ENCODE results near the gene ATXN1. TPM values are rescaled to one million over a fixed set of nuclear protein-coding genes. Genes with fewer than 3 reads are reported as not detected.

Gene ATXN1
- total RNA-seq, 1 experiment from 2014 or later = 27.0 TPM

DNA sequence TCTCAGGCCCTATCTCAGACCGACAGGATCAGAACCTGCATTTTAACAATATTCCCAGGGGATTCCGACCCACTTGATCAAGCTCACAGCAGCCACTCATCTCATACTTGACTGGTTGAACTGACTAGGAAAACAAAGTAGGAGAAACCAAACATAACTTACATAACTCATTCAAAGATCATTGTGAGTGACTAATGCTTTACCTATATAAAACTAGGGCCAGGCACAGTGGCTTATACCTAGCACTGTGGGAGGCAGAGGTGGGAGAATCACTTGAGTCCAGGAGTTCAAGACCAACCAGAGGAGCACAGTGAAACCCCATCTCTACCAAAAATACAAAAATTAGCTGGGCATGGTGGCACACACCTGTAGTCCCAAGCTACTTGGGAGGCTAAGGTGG, 251.0 kb downstream of the ATXN1 start:
- CTCF ChIA-PET = interaction anchor here (0.6 kb wide), 1 partner anchor 106 kb away, joined by 4 read pairs; no protein-coding TSS in a partner anchor

DNA sequence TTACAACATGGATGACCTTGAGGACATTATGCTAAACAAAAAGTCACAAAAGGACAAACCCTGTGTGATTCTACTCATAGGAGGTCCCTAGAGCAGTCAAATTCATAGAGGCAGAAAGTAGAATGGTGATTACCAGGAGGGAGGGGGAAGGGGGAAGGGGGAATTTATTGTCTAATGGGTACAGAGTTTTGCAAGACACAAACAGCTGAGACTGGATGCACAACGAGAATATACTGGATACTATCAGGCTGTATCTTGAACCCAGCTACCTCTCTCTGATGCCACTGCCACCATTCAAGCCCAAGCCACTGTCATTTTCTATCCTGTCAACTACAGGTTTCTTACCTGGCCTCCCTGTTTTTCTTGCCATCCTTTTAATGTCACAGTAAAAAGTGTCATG, 252.3 kb downstream of the ATXN1 start:
- H3K4me3 ChIP-seq (ENCODE audit: low read length) = no peak overlapping the region
- no peaks in the 10 kb centered on the region for H3K9me2 ChIP-seq (replicated peaks; ENCODE audit: low read length)
- H3F3A ChIP-seq (ENCODE audit: low read length, unreplicated experiment) = no peaks in the 10 kb centered on the region
- H3K79me2 ChIP-seq (ENCODE audit: low read length) = no peaks in the 10 kb centered on the region
- no peak overlapping the region for H3K4me2 ChIP-seq (ENCODE audit: low read length)
- BruUV-seq (replicated peaks) = no TSS peak
- no peaks in the 10 kb centered on the region for H4K20me1 ChIP-seq (ENCODE audit: low read length)
- H3K9me3 ChIP-seq (ENCODE audit: low read length) = no peaks in the 10 kb centered on the region
- POLR2A ChIA-PET (ENCODE audit: unreplicated experiment) = no interaction called here
- H3K27me3 ChIP-seq (ENCODE audit: low read length) = no peaks in the 10 kb centered on the region
- ATAC-seq (no peak), DNase-seq (no peak)
- peaks cover 13% of the 10 kb centered on the region for H3K4me1 ChIP-seq (ENCODE audit: insufficient read depth, low read length)
- no peak overlapping the region for H2AFZ ChIP-seq (ENCODE audit: low read length)
- intact Hi-C loops (cut with micrococcal nuclease) = no loop called here
- no peak overlapping the region for H3K9ac ChIP-seq (ENCODE audit: low read length)
- TF ChIP-seq EZH2phosphoT487 (IDR thresholded peaks at IDR 0.05; ENCODE audit: borderline replicate concordance, low read length) (no peak), EZH2 (IDR thresholded peaks at IDR 0.05; ENCODE audit: low read length, unreplicated experiment) (no peak)
- TF ChIP-seq, protein P1, sequence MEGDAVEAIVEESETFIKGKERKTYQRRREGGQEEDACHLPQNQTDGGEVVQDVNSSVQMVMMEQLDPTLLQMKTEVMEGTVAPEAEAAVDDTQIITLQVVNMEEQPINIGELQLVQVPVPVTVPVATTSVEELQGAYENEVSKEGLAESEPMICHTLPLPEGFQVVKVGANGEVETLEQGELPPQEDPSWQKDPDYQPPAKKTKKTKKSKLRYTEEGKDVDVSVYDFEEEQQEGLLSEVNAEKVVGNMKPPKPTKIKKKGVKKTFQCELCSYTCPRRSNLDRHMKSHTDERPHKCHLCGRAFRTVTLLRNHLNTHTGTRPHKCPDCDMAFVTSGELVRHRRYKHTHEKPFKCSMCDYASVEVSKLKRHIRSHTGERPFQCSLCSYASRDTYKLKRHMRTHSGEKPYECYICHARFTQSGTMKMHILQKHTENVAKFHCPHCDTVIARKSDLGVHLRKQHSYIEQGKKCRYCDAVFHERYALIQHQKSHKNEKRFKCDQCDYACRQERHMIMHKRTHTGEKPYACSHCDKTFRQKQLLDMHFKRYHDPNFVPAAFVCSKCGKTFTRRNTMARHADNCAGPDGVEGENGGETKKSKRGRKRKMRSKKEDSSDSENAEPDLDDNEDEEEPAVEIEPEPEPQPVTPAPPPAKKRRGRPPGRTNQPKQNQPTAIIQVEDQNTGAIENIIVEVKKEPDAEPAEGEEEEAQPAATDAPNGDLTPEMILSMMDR (conservative IDR thresholded peaks at IDR 0.05; ENCODE audit: low read depth, low read length) = no peak
- H3K27ac ChIP-seq (ENCODE audit: low read length) = no peak overlapping the region
- H3K36me3 ChIP-seq (ENCODE audit: low read depth, low read length) = no peaks in the 10 kb centered on the region
- CTCF ChIA-PET = no interaction called here

More for the DNA sequence above, 251.0 kb downstream of the ATXN1 start:
- POLR2A ChIA-PET (ENCODE audit: unreplicated experiment) = no interaction called here
- no peaks in the 10 kb centered on the region for H3K9me3 ChIP-seq (ENCODE audit: low read length)
- H3K4me3 ChIP-seq (ENCODE audit: low read length) = no peak overlapping the region
- no peaks in the 10 kb centered on the region for H4K20me1 ChIP-seq (ENCODE audit: low read length)
- H3K4me1 ChIP-seq (ENCODE audit: insufficient read depth, low read length) = peaks cover 13% of the 10 kb centered on the region
- no peaks in the 10 kb centered on the region for H3F3A ChIP-seq (ENCODE audit: low read length, unreplicated experiment)
- H3K9me2 ChIP-seq (replicated peaks; ENCODE audit: low read length) = no peaks in the 10 kb centered on the region
- intact Hi-C loops (cut with micrococcal nuclease) = loop anchor here (5.0 kb wide), 1 partner anchor 202 kb away; no protein-coding TSS in a partner anchor
- BruUV-seq (replicated peaks) = no TSS peak
- no peak overlapping the region for H3K9ac ChIP-seq (ENCODE audit: low read length)
- ATAC-seq (no peak), DNase-seq (peak; percentile 22)
- no peaks in the 10 kb centered on the region for H3K36me3 ChIP-seq (ENCODE audit: low read depth, low read length)
- no peaks in the 10 kb centered on the region for H3K79me2 ChIP-seq (ENCODE audit: low read length)
- no peak overlapping the region for H3K4me2 ChIP-seq (ENCODE audit: low read length)
- H3K27me3 ChIP-seq (ENCODE audit: low read length) = no peaks in the 10 kb centered on the region
- H3K27ac ChIP-seq (ENCODE audit: low read length) = no peak overlapping the region
- H2AFZ ChIP-seq (ENCODE audit: low read length) = no peak overlapping the region
- no peak for TF ChIP-seq EZH2 (IDR thresholded peaks at IDR 0.05; ENCODE audit: low read length, unreplicated experiment)
- no peak for TF ChIP-seq EZH2phosphoT487 (IDR thresholded peaks at IDR 0.05; ENCODE audit: borderline replicate concordance, low read length)
- TF ChIP-seq, protein P1 (conservative IDR thresholded peaks at IDR 0.05; ENCODE audit: low read depth, low read length) = no peak

DNA sequence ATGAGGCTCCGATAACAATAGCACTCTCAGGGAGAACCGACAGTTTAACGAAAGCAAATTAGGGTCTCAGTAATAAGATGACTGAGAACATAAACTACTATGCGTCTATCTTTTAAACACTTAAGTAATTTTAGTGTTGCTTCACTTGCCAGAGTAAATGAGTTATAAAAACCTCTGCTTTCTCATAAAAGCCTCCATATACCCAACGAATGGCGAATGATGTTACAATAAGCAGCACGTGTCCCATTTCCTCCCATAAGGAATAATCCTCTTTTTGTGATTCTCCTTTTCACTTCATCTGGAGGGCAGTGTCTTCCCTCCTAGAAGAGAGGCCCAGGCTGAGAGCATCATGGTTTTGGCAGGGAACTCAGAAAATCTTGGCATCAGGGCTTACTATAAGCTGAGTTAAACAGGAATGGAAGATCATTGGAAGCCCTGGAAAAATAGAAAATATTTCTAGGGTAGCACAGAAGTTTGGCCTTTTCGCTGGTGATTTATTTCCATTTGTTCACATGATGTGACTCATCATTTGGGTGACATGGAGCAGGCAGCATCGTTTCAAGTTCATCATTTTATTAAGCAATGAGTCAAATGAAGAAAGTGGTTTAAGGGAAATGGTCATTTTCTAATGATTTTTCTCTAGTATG, 255.4 kb downstream of the ATXN1 start:
- no peaks in the 10 kb centered on the region for H3F3A ChIP-seq (ENCODE audit: low read length, unreplicated experiment)
- no peak overlapping the region for H3K27ac ChIP-seq (ENCODE audit: low read length)
- ChIA-PET CTCF (no interaction called here), POLR2A (ENCODE audit: unreplicated experiment) (interaction anchor here (0.5 to 0.6 kb wide), 2 partner anchors 135 to 233 kb away, joined by 3 to 6 read pairs; no protein-coding TSS in a partner anchor)
- H3K36me3 ChIP-seq (ENCODE audit: low read depth, low read length) = no peaks in the 10 kb centered on the region
- H3K9ac ChIP-seq (ENCODE audit: low read length) = no peak overlapping the region
- ATAC-seq (peak; percentile 68), DNase-seq (peak; percentile 35)
- TF ChIP-seq EZH2phosphoT487 (IDR thresholded peaks at IDR 0.05; ENCODE audit: borderline replicate concordance, low read length) (no peak), EZH2 (IDR thresholded peaks at IDR 0.05; ENCODE audit: low read length, unreplicated experiment) (no peak)
- TF ChIP-seq, protein P1 (conservative IDR thresholded peaks at IDR 0.05; ENCODE audit: low read depth, low read length) = no peak
- H3K9me2 ChIP-seq (replicated peaks; ENCODE audit: low read length) = no peaks in the 10 kb centered on the region
- no peak overlapping the region for H2AFZ ChIP-seq (ENCODE audit: low read length)
- intact Hi-C loops (cut with micrococcal nuclease) = no loop called here
- H3K79me2 ChIP-seq (ENCODE audit: low read length) = no peaks in the 10 kb centered on the region
- BruUV-seq (replicated peaks) = no TSS peak
- H3K9me3 ChIP-seq (ENCODE audit: low read length) = no peaks in the 10 kb centered on the region
- no peak overlapping the region for H3K4me3 ChIP-seq (ENCODE audit: low read length)
- no peaks in the 10 kb centered on the region for H4K20me1 ChIP-seq (ENCODE audit: low read length)
- no peaks in the 10 kb centered on the region for H3K27me3 ChIP-seq (ENCODE audit: low read length)
- H3K4me2 ChIP-seq (ENCODE audit: low read length) = no peak overlapping the region
- peaks cover 13% of the 10 kb centered on the region for H3K4me1 ChIP-seq (ENCODE audit: insufficient read depth, low read length)

Measured in PC-3 (cell line).